AG04450 (cell line): ENCODE results near the gene C2CD4D. TPM values are rescaled to one million over a fixed set of nuclear protein-coding genes. Genes with fewer than 3 reads are reported as not detected.
"Not testable (repeated sequence)": the region's sequence is repeated elsewhere in the genome, so short reads cannot be mapped to it uniquely, and the experiment has no call there.

Experiments
- CTCF ChIA-PET: fragments of 300-600, 350-600 bp; formaldehyde crosslinking; extraction: SDS; loops from one replicate; lab custom pipeline; 2022; ENCODE audit warnings: antibody characterized with exemption, inconsistent platforms; lab: Charles Lee
- POLR2A ChIA-PET: fragments of 350-600 bp; formaldehyde crosslinking; extraction: SDS; loops from one replicate; lab custom pipeline; 2021; ENCODE audit warnings: antibody characterized with exemption, inconsistent platforms; lab: Yijun Ruan, JAX
- DNase-seq: peaks from one replicate; pipeline ENCODE4 v3.0.0-alpha.2; 2011; ENCODE audit warnings: low read depth, low spot score
- H3K27ac ChIP-seq: one replicate; pipeline ENCODE4 v1.5.1; 2012; ENCODE audit warnings: low read depth, low read length, control low read depth
- H3K27me3 ChIP-seq: one replicate; pipeline ENCODE4 v1.6.0; 2012; ENCODE audit warnings: low read length; ENCODE audit not compliant: control insufficient read depth, insufficient read depth
- H3K4me3 ChIP-seq: 2 replicates; pipeline ENCODE4 v1.5.1; 2011; ENCODE audit warnings: mild to moderate bottlenecking, low read depth, low read length, control low read depth
- H3K9me3 ChIP-seq: 2 replicates; pipeline ENCODE4 v1.5.1; 2012; ENCODE audit warnings: low read length; ENCODE audit not compliant: control insufficient read depth, insufficient read depth
- polyA plus RNA-seq: library from polyadenylated mRNA; depleted of rRNA; stranded (reverse); fragments of >200 nt; gene quantifications from 2 replicates; pipeline ENCODE4 v1.2.3, GENCODE V29; 2011
- TF ChIP-seq, protein P1 (sequence below): IDR thresholded peaks from 2 replicates; pipeline ENCODE4 v1.5.1; 2011; ENCODE audit warnings: low read depth, low read length, control low read depth, inconsistent platforms

The C2CD4D gene
- polyA plus RNA-seq, 1 experiment, result not detected

- TF ChIP-seq, protein P1, sequence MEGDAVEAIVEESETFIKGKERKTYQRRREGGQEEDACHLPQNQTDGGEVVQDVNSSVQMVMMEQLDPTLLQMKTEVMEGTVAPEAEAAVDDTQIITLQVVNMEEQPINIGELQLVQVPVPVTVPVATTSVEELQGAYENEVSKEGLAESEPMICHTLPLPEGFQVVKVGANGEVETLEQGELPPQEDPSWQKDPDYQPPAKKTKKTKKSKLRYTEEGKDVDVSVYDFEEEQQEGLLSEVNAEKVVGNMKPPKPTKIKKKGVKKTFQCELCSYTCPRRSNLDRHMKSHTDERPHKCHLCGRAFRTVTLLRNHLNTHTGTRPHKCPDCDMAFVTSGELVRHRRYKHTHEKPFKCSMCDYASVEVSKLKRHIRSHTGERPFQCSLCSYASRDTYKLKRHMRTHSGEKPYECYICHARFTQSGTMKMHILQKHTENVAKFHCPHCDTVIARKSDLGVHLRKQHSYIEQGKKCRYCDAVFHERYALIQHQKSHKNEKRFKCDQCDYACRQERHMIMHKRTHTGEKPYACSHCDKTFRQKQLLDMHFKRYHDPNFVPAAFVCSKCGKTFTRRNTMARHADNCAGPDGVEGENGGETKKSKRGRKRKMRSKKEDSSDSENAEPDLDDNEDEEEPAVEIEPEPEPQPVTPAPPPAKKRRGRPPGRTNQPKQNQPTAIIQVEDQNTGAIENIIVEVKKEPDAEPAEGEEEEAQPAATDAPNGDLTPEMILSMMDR, result no peak
- no peaks in the 10 kb centered on the region for H3K9me3 ChIP-seq
- POLR2A ChIA-PET, result interaction anchor here (0.7 kb wide), 1 partner anchor 30 kb away, joined by 3 read pairs; no protein-coding TSS in a partner anchor
- CTCF ChIA-PET, result interaction anchor here (1.1 to 1.3 kb wide), 2 partner anchors 10 to 12 kb away, joined by 4 read pairs; no protein-coding TSS in a partner anchor
- H3K27ac ChIP-seq, result no peak overlapping the region
- DNase-seq, result no peak
- H3K4me3 ChIP-seq, result no peak overlapping the region
- peaks cover 33% of the 10 kb centered on the region for H3K27me3 ChIP-seq
These were observed 18.6 kb upstream of the C2CD4D start for GRCh38 chr1:151858030-151858746.

- POLR2A ChIA-PET, result no interaction called here
- DNase-seq, result no peak
- Histone ChIP-seq H3K27me3 (peaks cover 44% of the 10 kb centered on the region), H3K27ac (no peak overlapping the region), H3K4me3 (no peak overlapping the region), H3K9me3 (no peaks in the 10 kb centered on the region)
- CTCF ChIA-PET, result no interaction called here
- TF ChIP-seq, protein P1, result no peak
These were observed 16.3 kb upstream of the C2CD4D start for GRCh38 chr1:151855933-151856332.

DNA sequence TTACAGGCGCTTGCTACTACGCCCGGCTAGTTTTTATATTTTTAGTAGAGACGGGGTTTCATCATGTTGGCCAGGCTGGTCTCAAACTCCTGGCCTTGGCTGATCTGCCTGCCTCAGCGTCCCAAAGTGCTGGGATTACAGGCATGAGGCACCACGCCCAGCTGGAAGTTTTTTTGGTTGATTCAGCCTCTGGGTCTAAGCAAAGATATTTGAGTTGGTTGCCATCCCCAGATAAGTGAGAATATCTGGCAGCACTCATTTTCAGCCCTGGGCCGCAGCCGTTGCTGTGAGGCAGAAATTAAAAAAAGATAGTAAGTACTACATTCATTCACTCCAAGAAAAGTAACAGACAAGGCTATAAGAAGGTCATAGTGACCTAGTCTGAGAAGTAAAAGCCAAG is 15.9 kb upstream of the C2CD4D start:
- H3K27ac ChIP-seq, POLR2A ChIA-PET, H3K4me3 ChIP-seq, DNase-seq, H3K9me3 ChIP-seq, CTCF ChIA-PET: not testable (repeated sequence)
- peaks cover 44% of the 10 kb centered on the region for H3K27me3 ChIP-seq

DNA sequence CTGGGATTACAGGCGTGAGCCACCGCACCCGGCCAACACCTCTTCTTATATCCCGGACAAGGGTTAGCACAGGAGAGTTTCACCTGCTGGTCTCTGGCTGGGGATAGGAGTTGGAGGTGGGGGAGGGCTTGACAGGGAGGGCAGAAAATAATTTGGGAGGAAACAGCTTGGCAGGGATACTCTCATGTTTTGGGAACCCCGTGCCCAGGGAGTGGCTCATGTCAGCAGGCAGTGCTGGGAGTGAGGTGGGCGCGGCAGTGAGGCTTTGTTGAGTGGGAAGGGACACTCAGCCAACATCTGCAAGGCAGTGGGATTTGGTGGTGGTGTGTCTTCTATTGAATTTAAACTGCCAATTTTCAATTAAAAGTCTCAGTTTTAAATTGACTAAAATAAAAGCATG is 15.0 kb upstream of the C2CD4D start:
- POLR2A ChIA-PET, result no interaction called here
- Histone ChIP-seq H3K27ac (no peak overlapping the region), H3K27me3 (peaks cover 47% of the 10 kb centered on the region), H3K9me3 (no peaks in the 10 kb centered on the region), H3K4me3 (no peak overlapping the region)
- DNase-seq, result no peak
- CTCF ChIA-PET, result no interaction called here
- TF ChIP-seq, protein P1, result no peak

DNA sequence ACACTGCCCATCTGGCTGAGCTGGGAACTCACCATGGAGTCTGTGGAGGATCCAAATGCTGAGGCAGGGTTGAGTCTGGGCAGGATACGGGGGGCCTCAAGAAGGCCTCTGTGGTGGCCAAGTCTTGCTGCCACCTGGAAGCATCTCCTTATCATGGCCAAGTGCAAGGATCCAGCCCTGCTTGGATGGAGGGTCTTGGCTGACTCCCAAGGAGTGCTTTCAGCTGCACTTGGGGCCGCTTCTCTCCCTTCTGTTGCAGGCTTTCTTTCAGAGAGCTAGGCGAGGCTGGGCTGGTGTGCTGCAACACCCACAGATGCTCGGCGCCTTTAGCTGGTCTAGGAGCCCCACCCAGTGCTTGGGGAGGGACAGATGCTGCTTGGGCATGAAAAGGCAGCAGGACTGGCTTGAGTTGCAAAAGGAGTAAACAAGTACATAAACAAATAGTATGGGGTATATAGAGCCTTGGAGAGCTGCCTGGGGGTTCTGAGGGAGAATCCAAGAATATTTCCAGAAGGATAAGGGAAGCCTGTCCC is 13.9 kb upstream of the C2CD4D start, which contains the start of gene THEM5:
TSS of gene THEM5 (minus strand) at position 302 of the 533 bp plus-strand sequence. CDS start at position 155, 147 bp downstream.
- POLR2A ChIA-PET, result no interaction called here
- H3K27me3 ChIP-seq, result peaks cover 51% of the 10 kb centered on the region
- H3K4me3 ChIP-seq, result no peak within 1 kb of the TSS
- no peak within 1 kb of the TSS for H3K27ac ChIP-seq
- H3K9me3 ChIP-seq, result no peaks in the 10 kb centered on the region
- no peak for DNase-seq
- CTCF ChIA-PET, result interaction anchor here (0.8 kb wide), 1 partner anchor 28 kb away, joined by 3 read pairs; no protein-coding TSS in a partner anchor
- TF ChIP-seq, protein P1, result no peak
